GM21737 (cell line): ENCODE data around the gene SNX25.
"Not testable (repeated sequence)": the region's sequence is repeated elsewhere in the genome, so short reads cannot be mapped to it uniquely, and the experiment has no call there.

Source experiments
- ATAC-seq: cut with Tn5 transposase; IDR thresholded peaks from one replicate; pipeline ENCODE4 v1.9.1; 2021; ENCODE audit warnings: mild to moderate bottlenecking, moderate library complexity; ENCODE audit not compliant: unreplicated experiment

The SNX25 gene

DNA sequence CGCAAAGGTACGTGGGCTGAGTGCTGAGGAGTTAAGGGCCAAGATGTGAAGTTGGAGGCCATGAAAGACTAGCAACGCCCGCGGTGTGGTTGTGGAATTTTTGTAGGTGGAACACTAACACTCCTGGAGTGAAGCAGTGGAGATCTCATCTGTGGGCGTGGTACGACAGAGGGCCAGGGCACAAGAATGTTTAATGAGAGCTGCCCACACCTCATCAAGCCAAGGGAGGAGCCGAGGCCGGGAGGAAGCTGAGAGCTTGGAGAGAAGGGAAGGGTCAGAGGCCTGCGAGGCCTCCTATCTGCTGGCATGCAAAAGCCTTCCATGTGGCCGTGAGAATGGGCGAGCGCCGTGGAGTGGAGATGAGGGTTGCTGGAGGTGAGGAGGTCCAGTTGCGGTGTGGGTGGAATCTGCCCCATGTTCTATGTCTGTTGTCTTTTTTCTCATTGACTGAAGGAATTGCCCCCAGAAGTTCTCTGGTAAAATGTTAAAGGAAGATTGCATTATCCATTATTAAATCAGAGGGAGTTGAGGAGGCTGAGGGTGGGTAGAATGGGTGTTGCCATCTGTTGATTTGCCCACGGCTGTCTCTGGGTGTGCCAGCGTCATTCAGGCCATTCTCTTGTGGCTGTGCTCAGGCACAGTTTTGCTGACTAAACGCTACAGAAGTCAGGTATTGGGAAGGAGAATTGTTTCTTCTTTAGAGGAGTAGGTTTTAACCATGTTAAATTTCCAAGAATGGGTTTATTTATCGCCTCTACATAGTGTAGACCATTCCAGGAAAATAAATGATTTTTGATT, 19.8 kb downstream of the SNX25 start:
- ATAC-seq = no peak

DNA sequence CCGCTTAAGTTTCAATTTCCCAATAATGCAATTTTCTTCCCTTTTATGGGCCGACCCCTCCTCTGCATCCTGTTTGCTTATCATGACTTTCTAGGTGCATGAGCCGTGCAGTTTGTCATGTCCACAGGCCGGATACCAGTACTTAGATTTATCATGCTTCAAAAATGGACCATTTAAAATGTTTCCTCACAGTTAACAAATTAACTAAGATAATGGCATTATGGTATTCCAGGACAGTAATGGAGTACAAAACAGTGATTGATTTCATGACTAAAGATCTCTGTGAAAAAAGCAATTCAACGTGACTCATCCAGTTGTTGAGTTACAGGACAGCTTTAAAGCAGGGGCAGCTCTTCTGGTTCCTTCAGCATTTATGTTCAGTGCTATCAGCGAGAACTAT, 23.0 kb downstream of the SNX25 start:
- no peak for ATAC-seq

DNA sequence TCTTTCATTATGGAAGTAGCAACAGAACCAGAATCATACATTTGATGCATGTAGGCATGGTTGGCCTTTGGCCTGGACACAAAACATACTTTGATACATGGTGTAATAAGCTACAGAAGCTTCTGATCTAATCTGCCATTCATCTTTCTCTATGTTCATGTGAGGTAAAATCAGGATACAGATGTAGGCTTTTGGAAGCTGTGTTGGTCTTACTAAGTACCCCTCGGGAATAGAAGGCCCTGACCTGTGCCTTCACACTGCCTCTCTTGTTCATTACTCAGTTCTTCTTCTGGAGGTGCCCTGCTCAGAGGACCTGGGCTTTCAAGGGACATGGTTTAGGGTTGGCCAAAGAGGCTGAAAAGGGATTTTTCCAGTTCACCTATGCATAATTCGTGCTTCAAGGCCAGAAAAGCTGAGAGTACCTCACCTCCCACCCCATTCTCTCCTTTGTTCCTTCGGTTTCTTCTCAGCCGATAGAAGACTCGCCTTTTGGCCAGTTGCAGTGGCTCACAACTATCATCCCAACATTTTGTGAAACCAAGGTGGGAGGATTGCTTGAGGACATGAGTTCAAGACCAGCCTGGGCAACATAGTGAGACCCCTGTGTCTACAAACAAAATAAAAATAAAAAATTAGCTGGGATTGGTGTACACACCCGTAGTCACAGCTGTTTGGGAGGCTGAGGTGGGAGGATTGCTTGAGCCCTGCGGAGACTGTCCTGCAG, 25.9 kb downstream of the SNX25 start:
- ATAC-seq = no peak

DNA sequence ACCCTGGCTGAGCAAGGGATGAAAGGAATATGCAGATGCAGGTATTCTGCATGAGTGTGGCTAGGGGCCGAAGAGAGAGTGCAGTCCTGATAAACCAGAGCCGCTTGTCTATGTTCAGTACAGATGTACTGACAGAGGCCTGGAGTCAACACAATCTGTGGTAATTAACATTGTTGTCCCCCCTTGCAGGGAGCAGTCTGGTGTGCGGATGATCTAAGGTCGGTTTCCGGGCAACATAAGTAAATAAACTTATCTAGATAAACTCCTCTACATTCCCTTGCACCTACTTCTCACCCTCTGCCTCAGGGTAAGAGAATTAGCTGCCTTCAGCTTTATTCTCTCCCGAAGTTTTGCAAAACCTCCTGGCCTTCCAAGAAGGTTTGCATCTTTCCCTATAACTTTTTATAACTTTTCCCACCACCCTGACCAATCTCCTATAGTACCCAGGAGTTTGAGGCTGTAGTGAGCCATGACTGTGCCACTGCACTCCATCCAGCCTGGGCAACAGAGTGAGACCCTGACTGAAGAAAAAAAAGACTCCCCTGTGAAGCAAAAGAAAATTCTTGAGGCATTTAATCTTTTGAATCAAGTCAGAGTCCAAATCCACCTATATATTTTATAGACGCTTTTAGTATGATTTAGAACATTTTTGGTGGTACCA, 26.6 kb downstream of the SNX25 start:
- ATAC-seq = no peak

DNA sequence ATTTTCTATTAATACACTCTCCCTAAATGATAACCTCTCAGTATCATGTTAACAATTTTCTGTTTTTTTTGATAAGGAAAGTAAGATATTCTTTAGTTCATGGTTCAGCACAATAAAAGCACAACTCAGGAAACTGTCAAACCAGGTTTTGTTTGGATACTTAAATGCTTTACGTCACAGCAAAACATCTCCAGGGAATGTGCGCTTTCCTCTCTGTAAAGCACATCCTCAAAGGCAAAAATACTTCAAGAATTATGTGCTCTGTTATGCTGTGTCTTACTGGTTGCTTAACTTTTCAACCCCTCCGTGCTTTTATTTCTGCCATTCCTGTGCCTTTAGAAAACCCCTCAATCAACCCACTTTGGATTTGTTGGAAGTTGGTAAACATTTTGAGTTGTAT, 27.8 kb downstream of the SNX25 start:
- no peak for ATAC-seq

DNA sequence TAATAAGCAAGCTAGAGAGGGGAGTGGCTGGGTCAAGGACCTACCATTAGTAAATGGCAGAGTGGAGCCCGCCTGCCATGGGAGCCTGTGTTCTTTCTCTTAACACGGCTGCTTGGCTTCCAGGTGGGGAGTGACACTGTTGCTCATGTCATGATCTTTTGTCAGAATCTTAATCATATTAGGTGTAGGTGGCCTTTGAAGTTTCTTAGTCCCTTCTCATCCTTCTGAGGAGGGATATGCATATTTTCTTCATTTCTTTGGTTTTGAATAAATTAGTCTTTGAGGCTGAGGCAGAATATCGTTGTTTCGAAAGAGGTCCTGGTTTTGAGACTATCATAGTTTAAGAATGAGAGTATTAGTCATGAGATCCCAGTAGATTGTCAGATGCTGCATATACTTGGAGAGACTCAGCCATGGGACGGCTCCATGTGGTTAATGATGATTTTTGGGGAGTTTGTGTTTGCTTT, 28.9 kb downstream of the SNX25 start:
- no peak for ATAC-seq

DNA sequence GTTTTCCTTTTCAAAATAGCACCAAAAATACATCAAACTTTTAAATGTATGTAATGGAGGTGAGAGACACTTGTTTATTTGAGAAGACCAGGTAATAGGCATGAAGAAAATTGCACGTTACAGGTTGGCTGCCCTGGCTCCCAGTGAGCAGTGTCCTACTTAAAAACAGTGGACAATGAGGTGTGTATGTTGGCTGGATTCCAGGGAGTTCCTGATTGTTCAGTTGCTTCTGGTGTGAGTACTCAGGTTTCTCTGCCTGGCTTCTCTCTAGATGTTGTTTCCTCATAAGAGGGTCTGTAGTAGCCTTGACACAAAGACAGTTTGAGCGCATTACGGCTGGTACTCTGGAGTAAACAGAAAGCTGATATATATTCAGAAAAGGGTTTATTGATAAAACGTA, 29.4 kb downstream of the SNX25 start:
- ATAC-seq = no peak

GRCh38 chr4:185240486-185240885, 31.1 kb downstream of the SNX25 start:
- not testable (repeated sequence) for ATAC-seq

- no peak for ATAC-seq
These were observed 33.5 kb downstream of the SNX25 start for GRCh38 chr4:185242749-185243533.

- ATAC-seq = no peak
These were observed 34.5 kb downstream of the SNX25 start for GRCh38 chr4:185243879-185244278.

- no peak for ATAC-seq
These were observed 35.4 kb downstream of the SNX25 start for GRCh38 chr4:185244763-185245162.

DNA sequence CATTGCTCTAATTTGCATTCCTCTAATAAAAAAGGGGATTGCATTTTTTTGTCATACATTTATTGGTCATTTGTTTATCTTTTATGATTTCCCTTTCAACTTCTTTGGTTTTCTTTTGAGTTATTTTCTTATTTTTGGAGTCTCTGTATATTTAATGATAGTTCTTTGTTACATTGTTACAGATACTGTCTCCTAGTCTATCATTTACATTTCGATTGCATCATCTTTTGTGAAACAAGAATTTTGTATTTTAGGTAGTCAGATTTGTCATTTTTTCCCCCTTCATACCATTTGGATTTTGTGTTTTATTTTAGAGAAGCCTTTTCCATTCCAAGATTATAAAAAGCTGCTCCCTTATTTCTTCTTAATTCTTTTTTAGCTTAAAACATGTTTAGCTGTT, 37.1 kb downstream of the SNX25 start:
- no peak for ATAC-seq

DNA sequence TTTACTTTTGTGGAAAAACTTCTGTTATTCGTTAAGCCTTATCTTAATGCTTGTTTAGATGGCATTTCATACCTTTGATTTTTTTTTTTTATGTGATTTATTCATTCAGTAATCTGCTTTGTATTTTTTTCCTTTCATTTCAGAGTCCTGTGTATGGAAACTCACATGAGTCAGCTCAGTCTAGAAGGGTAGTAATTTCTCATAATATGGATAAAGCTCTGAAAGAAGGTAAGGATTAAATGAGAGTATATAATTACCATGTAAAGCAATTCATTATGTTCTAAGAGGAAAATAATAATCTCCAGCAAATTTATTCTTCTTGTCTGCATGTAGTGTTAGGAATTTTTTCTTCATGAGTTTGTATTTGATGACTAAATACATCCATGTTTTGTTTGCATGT, 37.8 kb downstream of the SNX25 start:
- no peak for ATAC-seq

DNA sequence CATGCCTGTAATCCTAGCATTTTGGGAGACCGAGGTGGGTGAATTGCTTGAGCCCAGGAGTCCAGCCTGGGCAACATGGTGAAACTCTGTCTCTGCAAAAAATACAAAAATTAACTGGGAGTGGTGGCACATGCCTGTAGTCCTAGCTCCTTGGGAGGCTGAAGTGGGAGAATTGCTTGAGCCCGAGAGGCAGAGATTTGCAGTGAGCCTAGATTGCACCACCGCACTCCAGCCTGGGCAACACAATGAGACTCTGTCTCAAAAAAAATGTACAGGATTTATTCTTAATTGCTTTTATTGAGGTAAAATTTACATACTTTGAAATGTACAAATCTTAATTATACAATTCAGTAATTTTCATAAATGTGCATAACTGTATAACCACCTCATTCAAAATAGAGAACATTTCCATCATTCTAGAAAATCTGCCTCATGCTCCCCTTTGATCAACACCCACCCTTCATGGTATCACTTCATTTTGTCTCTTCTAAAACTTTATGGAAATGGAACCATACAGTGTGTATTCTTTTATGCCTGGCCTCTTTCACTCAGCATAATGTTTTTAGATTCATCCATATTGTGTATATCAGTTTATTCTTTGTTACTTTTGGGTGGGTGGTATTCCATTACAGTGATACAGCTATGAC, 39.1 kb downstream of the SNX25 start:
- no peak for ATAC-seq

DNA sequence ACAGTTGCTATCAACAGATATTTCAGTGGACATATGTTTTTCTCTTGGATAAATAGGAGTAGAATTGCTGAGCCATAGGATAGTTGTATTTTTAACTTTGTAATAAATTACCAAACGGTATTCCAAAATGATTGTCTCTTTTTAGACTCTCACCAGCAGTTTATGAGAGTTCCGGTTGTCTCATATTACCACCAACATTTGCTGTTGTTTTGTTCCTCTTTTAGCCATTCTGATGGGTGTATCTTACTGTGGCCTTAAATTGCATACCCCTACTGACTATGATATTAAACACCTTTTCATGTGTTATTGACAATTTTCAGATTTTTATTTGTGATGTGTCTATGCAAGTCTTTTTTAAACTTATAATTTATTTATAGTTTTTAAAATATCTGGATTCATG, 39.7 kb downstream of the SNX25 start:
- ATAC-seq = no peak

DNA sequence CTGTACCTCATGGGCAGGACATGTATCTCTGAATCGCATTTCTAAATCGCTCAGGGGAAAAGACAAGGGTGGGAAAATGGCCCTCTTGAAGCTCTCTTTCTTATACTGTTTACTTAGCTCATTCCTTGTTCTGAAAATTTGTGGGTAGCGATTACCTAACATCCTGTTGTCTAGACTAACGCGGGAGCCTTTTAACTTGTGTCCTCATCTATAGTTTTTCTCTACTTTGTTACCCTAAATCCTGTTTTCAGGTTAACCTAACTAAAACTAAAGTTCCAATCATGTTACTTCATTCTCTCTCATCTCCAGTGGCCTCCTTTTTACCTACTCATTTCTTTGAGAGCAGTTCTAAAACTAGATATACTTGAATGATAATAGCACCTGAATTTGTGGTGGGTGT, 45.0 kb downstream of the SNX25 start:
- no peak for ATAC-seq

DNA sequence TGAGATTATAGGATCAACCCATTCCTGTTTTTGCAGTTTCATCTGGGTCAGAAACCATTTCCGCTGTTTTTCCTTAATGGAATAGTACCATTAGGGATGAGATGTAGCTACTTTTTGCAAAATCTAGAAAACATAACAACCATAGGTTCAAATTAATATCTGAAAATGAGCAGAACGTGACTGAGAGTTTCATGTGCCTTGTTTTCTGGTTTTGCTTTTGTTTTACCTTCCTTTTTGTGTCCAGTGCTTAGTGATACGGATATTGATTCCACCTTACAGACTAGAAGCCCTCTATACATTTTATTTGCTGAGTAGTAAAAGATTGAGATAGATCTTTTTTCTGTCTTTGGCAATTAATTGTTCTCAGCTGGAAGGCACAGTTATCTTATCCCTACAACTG, 46.5 kb downstream of the SNX25 start:
- no peak for ATAC-seq

DNA sequence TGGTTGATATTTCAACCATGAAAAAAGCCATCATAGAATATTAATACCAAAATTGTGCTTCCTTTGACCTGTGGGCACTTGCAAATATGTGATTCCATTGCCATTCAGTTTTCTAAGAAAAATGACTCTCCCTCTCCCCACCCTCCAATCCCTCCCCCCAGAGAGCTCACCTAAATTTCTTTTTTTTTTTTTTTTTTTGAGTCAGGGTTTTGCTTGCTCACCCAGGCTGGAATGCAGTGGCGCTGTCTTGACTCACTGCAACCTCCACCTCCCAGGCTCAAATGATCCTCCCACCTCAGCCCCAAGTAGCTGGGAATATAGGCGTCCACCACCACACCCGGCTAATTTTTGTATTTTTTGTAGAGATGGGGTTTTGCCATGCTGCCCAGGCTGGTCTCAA, 47.0 kb downstream of the SNX25 start:
- ATAC-seq = no peak

DNA sequence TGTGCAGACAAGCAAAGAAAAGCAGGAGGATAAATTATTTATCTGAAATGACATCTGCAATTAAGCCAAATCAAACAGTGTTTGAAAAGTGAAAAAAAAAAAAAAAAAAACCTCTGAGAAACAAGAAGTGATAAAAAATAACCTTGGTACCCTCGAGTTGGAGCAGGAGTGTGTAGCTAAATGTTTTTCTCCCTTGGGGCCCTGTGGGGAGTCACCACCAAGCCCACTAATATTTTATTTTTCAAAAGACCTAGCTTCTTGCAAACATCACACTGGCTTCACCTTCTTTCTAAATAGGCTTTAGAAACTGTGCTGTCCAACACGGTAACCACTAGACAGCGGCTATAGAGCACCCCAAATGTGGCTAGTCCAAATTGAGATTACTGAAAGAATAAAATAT, 47.7 kb downstream of the SNX25 start:
- no peak for ATAC-seq

- no peak for ATAC-seq
These were observed 48.3 kb downstream of the SNX25 start for GRCh38 chr4:185257694-185258093.

DNA sequence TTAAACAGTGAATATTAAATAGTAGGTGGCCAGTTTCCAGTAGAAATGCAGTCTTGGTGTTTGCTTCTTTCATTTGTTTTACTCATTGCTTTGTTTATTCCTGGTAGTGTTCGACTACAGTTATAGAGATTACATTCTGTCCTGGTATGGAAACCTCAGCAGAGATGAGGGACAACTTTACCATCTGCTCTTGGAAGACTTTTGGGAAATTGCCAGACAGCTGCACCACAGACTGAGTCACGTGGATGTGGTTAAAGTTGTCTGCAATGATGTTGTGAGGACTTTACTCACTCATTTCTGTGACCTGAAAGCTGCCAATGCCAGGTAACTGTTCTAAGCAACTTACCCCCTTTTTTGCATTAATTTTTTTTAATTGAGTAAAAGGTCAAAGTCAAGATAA, 49.3 kb downstream of the SNX25 start:
- not testable (repeated sequence) for ATAC-seq
